Tibial nerve (tissue), 4 donors: ENCODE measurements around the gene C3.
"Not testable (repeated sequence)": the region's sequence is repeated elsewhere in the genome, so short reads cannot be mapped to it uniquely, and the experiment has no call there.

Experiments
- EP300 ChIP-seq, 2 donors: sonication (generic); formaldehyde crosslinking; IDR thresholded peaks; one replicate each; pipeline ENCODE4 v1.6.1; 2017; ENCODE audit warnings: antibody characterized with exemption in 2 of 2, mild to moderate bottlenecking in 1 of 2
- POLR2A ChIP-seq, 2 donors: fragments of 450-650 bp; IDR thresholded peaks; one replicate each; pipeline ENCODE4 v1.6.1; 2017; ENCODE audit warnings: antibody characterized with exemption in 2 of 2, mild to moderate bottlenecking in 2 of 2, moderate library complexity in 2 of 2
- TF ChIP-seq, protein P1 (sequence below), 5 experiments: fragments of 200-600 bp in 3 of 5; fragments of 450-650 bp in 2 of 5; sonication (generic) in 3 of 5; IDR thresholded peaks; one replicate each; pipeline ENCODE4 v1.5.1; 2016 to 2019; ENCODE audit warnings: antibody characterized with exemption in 5 of 5, mild to moderate bottlenecking in 3 of 5, moderate library complexity in 2 of 5

- TF ChIP-seq, protein P1, sequence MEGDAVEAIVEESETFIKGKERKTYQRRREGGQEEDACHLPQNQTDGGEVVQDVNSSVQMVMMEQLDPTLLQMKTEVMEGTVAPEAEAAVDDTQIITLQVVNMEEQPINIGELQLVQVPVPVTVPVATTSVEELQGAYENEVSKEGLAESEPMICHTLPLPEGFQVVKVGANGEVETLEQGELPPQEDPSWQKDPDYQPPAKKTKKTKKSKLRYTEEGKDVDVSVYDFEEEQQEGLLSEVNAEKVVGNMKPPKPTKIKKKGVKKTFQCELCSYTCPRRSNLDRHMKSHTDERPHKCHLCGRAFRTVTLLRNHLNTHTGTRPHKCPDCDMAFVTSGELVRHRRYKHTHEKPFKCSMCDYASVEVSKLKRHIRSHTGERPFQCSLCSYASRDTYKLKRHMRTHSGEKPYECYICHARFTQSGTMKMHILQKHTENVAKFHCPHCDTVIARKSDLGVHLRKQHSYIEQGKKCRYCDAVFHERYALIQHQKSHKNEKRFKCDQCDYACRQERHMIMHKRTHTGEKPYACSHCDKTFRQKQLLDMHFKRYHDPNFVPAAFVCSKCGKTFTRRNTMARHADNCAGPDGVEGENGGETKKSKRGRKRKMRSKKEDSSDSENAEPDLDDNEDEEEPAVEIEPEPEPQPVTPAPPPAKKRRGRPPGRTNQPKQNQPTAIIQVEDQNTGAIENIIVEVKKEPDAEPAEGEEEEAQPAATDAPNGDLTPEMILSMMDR (IDR thresholded peaks at IDR 0.05), result not testable (repeated sequence)
- TF ChIP-seq POLR2A, EP300 (IDR thresholded peaks at IDR 0.05): not testable (repeated sequence)
Measured at GRCh38 chr19:6762253-6762797, 41.9 kb upstream of the C3 start.
